RWPE2 (cell line): Measurements from ENCODE around the gene EPHA2.
"Not testable (repeated sequence)": the region's sequence is repeated elsewhere in the genome, so short reads cannot be mapped to it uniquely, and the experiment has no call there.

Source experiments
- ATAC-seq: fragments of 200-7000 bp; cut with Tn5 transposase; 3 replicates; pipeline ENCODE4 v1.9.1; 2021; ENCODE audit warnings: low read depth
- DNase-seq: peaks from one replicate; pipeline ENCODE4 v3.0.0-alpha.2; 2020; ENCODE audit warnings: low spot score
- H3K27ac ChIP-seq: fragments of 450-650 bp; 2 replicates; pipeline ENCODE4 v1.5.1; 2017; ENCODE audit warnings: mild to moderate bottlenecking; ENCODE audit not compliant: poor library complexity, severe bottlenecking
- H3K27me3 ChIP-seq: fragments of 250-450 bp; sonication (Bioruptor Pico); 2 replicates; pipeline ENCODE4 v1.5.1; 2021; ENCODE audit warnings: mild to moderate bottlenecking, moderate library complexity; ENCODE audit not compliant: insufficient read depth, poor library complexity, severe bottlenecking
- H3K36me3 ChIP-seq: fragments of 250-450 bp; sonication (Bioruptor Pico); 2 replicates; pipeline ENCODE4 v1.5.1; 2020; ENCODE audit warnings: low read depth, mild to moderate bottlenecking, moderate library complexity
- H3K4me1 ChIP-seq: fragments of 250-450 bp; sonication (Bioruptor Pico); 2 replicates; pipeline ENCODE4 v1.5.1; 2021; ENCODE audit warnings: mild to moderate bottlenecking, moderate library complexity; ENCODE audit not compliant: insufficient read depth, poor library complexity, severe bottlenecking
- H3K4me3 ChIP-seq: fragments of 250-450 bp; sonication (Bioruptor Pico); 2 replicates; pipeline ENCODE4 v1.5.1; 2021; ENCODE audit warnings: mild to moderate bottlenecking, moderate library complexity; ENCODE audit not compliant: severe bottlenecking
- H3K9me3 ChIP-seq: fragments of 250-450 bp; sonication (Bioruptor Pico); 2 replicates; pipeline ENCODE4 v1.5.1; 2021; ENCODE audit warnings: mild to moderate bottlenecking, moderate library complexity; ENCODE audit not compliant: severe bottlenecking
- CTCF ChIP-seq: fragments of 450-650 bp; IDR thresholded peaks from one replicate; pipeline ENCODE4 v1.5.1; 2017; ENCODE audit warnings: mild to moderate bottlenecking, moderate library complexity; ENCODE audit not compliant: poor library complexity, severe bottlenecking

EPHA2 gene

GRCh38 chr1:16196874-16197273 is 41.0 kb upstream of the EPHA2 start:
- H3K4me1 ChIP-seq: no peaks in the 10 kb centered on the region
- no peaks in the 10 kb centered on the region for H3K9me3 ChIP-seq
- ATAC-seq (no peak), DNase-seq (no peak)
- TF ChIP-seq CTCF: no peak
- H3K27me3 ChIP-seq: no peaks in the 10 kb centered on the region
- no peak overlapping the region for H3K4me3 ChIP-seq
- H3K27ac ChIP-seq: no peak overlapping the region
- H3K36me3 ChIP-seq: no peaks in the 10 kb centered on the region

- not testable (repeated sequence) for H3K27me3 ChIP-seq, H3K27ac ChIP-seq, H3K4me3 ChIP-seq, DNase-seq, H3K4me1 ChIP-seq, H3K9me3 ChIP-seq, H3K36me3 ChIP-seq, ATAC-seq
Observed at GRCh38 chr1:16196139-16196538, 40.3 kb upstream of the EPHA2 start.

GRCh38 chr1:16195518-16195905 is 39.6 kb upstream of the EPHA2 start:
- Histone ChIP-seq H3K4me1 (no peaks in the 10 kb centered on the region), H3K36me3 (no peaks in the 10 kb centered on the region), H3K27me3 (no peaks in the 10 kb centered on the region), H3K9me3 (no peaks in the 10 kb centered on the region), H3K27ac (no peak overlapping the region), H3K4me3 (no peak overlapping the region)
- TF ChIP-seq CTCF: no peak
- DNase-seq: no peak
- no peak for ATAC-seq

GRCh38 chr1:16191916-16192546 is 36.2 kb upstream of the EPHA2 start:
- peak; percentile 37; the same call in 2 of the 3 replicates for ATAC-seq
- Histone ChIP-seq H3K4me1 (peaks cover 20% of the 10 kb centered on the region), H3K27ac (no peak overlapping the region), H3K4me3 (no peak overlapping the region), H3K36me3 (no peaks in the 10 kb centered on the region), H3K9me3 (no peaks in the 10 kb centered on the region), H3K27me3 (no peaks in the 10 kb centered on the region)
- no peak for DNase-seq
- no peak for TF ChIP-seq CTCF

GRCh38 chr1:16191309-16191708 is 35.4 kb upstream of the EPHA2 start:
- no peak overlapping the region for H3K4me3 ChIP-seq
- no peaks in the 10 kb centered on the region for H3K36me3 ChIP-seq
- ATAC-seq (no peak), DNase-seq (no peak)
- peaks cover 20% of the 10 kb centered on the region for H3K4me1 ChIP-seq
- no peak for TF ChIP-seq CTCF
- H3K27ac ChIP-seq: no peak overlapping the region
- no peaks in the 10 kb centered on the region for H3K9me3 ChIP-seq
- no peaks in the 10 kb centered on the region for H3K27me3 ChIP-seq
